GM23248 (cell line): Measurements from ENCODE around the gene RAPGEF2. TPM values are rescaled to one million over a fixed set of nuclear protein-coding genes. Genes with fewer than 3 reads are reported as not detected.

Experiments
- DNase-seq: peaks from one replicate; pipeline ENCODE4 v3.0.0-alpha.2; 2015
- H2AFZ ChIP-seq: fragments of 200-600 bp; sonication (generic); 2 replicates; pipeline ENCODE4 v1.6.1; 2016; ENCODE audit warnings: antibody characterized with exemption
- H3F3A ChIP-seq: fragments of 200-600 bp; sonication (generic); 2 replicates; pipeline ENCODE4 v1.6.1; 2016; ENCODE audit warnings: mild to moderate bottlenecking, antibody characterized with exemption, mixed run types; ENCODE audit not compliant: insufficient read depth
- H3K27ac ChIP-seq: fragments of 200-600 bp; sonication (generic); 2 replicates; pipeline ENCODE4 v1.5.1; 2016; ENCODE audit warnings: mild to moderate bottlenecking
- H3K27me3 ChIP-seq: fragments of 200-600 bp; sonication (generic); replicated peaks from 2 replicates; pipeline ENCODE4 v1.6.1; 2016; ENCODE audit warnings: mild to moderate bottlenecking; ENCODE audit not compliant: insufficient read depth
- H3K36me3 ChIP-seq: fragments of 200-600 bp; sonication (generic); 2 replicates; pipeline ENCODE4 v1.6.1; 2016; ENCODE audit warnings: low read depth, mild to moderate bottlenecking
- H3K4me1 ChIP-seq: fragments of 200-600 bp; sonication (generic); 2 replicates; pipeline ENCODE4 v1.6.1; 2016; ENCODE audit warnings: mild to moderate bottlenecking; ENCODE audit not compliant: insufficient read depth
- H3K4me2 ChIP-seq: fragments of 200-600 bp; sonication (generic); one replicate; pipeline ENCODE4 v1.6.1; 2016; ENCODE audit warnings: mild to moderate bottlenecking; ENCODE audit not compliant: unreplicated experiment
- H3K4me3 ChIP-seq: fragments of 200-600 bp; sonication (generic); 2 replicates; pipeline ENCODE4 v1.5.1; 2016; ENCODE audit warnings: mild to moderate bottlenecking
- H3K79me2 ChIP-seq: fragments of 200-600 bp; sonication (generic); 2 replicates; pipeline ENCODE4 v1.6.1; 2016; ENCODE audit warnings: mild to moderate bottlenecking; ENCODE audit not compliant: insufficient read depth
- H3K9ac ChIP-seq: fragments of 200-600 bp; sonication (generic); 2 replicates; pipeline ENCODE4 v1.6.1; 2016; ENCODE audit warnings: mild to moderate bottlenecking
- H3K9me2 ChIP-seq: fragments of 200-600 bp; sonication (generic); 2 replicates; pipeline ENCODE4 v1.6.1; 2016; ENCODE audit warnings: mixed run types, mild to moderate bottlenecking, moderate library complexity; ENCODE audit not compliant: insufficient read depth
- H3K9me3 ChIP-seq: fragments of 200-600 bp; sonication (generic); one replicate; pipeline ENCODE4 v1.6.1; 2017; ENCODE audit warnings: low read depth
- H4K20me1 ChIP-seq: fragments of 200-600 bp; sonication (generic); 2 replicates; pipeline ENCODE4 v1.6.0; 2016; ENCODE audit not compliant: insufficient read depth
- EZH2 ChIP-seq: fragments of 200-600 bp; sonication (generic); IDR thresholded peaks from 2 replicates; pipeline ENCODE4 v1.6.1; 2018; ENCODE audit warnings: antibody characterized with exemption, mild to moderate bottlenecking; ENCODE audit not compliant: insufficient read depth, poor library complexity, severe bottlenecking
- EZH2phosphoT487 ChIP-seq: fragments of 200-600 bp; sonication (generic); IDR thresholded peaks from 2 replicates; pipeline ENCODE4 v1.6.1; 2018; ENCODE audit warnings: antibody characterized with exemption, moderate library complexity, mild to moderate bottlenecking, low read depth; ENCODE audit not compliant: insufficient read depth
- WGBS, 2 experiments: methylation state at CpG; one replicate each; pipeline ENCODE4 v1.1.6; 2015 to 2017; ENCODE audit warnings: low lambda C conversion rate in 2 of 2, low coverage in 1 of 2; ENCODE audit errors: missing lambda C conversion rate in 2 of 2; 5-methylcytosine and 5-hydroxymethylcytosine counted together
- in situ Hi-C: fragments of 300-500 bp; cut with MboI; formaldehyde crosslinking; loops from 2 replicates; pipeline ENCODE4 v1.15.0; 2020
- polyA plus RNA-seq: library from polyadenylated mRNA; unstranded; fragments of >200 nt; fragmentation: Nextera tagmentation; extraction: Ambion mirVana; gene quantifications from 2 replicates; pipeline ENCODE4 v1.2.1, GENCODE V29; 2016
- total RNA-seq: library from RNA; depleted of rRNA; stranded (reverse); fragments of >200 nt; shearing (Covaris generic); gene quantifications from 2 replicates; pipeline ENCODE4 v1.2.3, GENCODE V29; 2014

The RAPGEF2 gene
- total and polyA plus RNA-seq, 2 experiments from 2014 or later = 6.6 to 21.7 TPM

DNA sequence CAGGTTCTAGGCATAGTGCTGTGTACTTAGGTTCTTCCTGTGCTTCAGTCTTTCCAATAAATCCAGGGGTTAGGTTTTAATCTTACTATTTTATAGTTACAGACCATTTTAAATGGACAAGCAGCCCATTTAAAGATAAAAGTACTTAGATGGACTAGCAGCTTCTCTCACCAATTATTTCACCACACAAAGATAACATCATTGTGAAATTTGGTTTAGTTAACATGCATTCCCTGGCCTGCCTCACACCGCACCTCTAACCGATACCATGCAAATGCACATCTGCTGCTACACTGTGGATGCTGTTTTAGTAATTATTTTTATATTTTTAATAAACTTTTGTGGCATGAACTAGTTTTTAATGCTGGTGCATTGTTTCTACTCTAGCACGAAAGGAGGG lies 252.6 kb downstream of the RAPGEF2 start:
- Histone ChIP-seq H4K20me1 (no peaks in the 10 kb centered on the region), H3K36me3 (peaks cover 29% of the 10 kb centered on the region), H3K27me3 (no peaks in the 10 kb centered on the region), H3K79me2 (no peaks in the 10 kb centered on the region), H3K4me1 (peaks cover 32% of the 10 kb centered on the region), H2AFZ (no peak overlapping the region), H3K9me2 (no peaks in the 10 kb centered on the region), H3K27ac (no peak overlapping the region), H3K4me3 (no peak overlapping the region), H3K9me3 (no peaks in the 10 kb centered on the region), H3K4me2 (no peak overlapping the region), H3F3A (peaks cover 33% of the 10 kb centered on the region), H3K9ac (no peak overlapping the region)
- TF ChIP-seq EZH2 (no peak), EZH2phosphoT487 (no peak)
- no peak for DNase-seq
- WGBS, 2 experiments = 98 to 99% methylated on average over 3 of the region's 3 CpGs
- in situ Hi-C loops = no loop called here

GRCh38 chr4:159357350-159357749 lies 254.5 kb downstream of the RAPGEF2 start:
- in situ Hi-C loops = no loop called here
- Histone ChIP-seq H3K27ac (peak overlapping the region; percentile 95), H3K36me3 (peaks cover 15% of the 10 kb centered on the region), H3K79me2 (no peaks in the 10 kb centered on the region), H3K27me3 (no peaks in the 10 kb centered on the region), H3K4me2 (no peak overlapping the region), H4K20me1 (no peaks in the 10 kb centered on the region), H3K4me1 (peaks cover 46% of the 10 kb centered on the region), H3F3A (peaks cover 41% of the 10 kb centered on the region), H3K9ac (0 out of 2 replicates have a peak overlapping the region, but pooled peaks have one; percentile 84), H3K9me3 (no peaks in the 10 kb centered on the region), H3K4me3 (no peak overlapping the region), H3K9me2 (no peaks in the 10 kb centered on the region), H2AFZ (no peak overlapping the region)
- WGBS, 2 experiments = 94 to 95% methylated on average over 8 of the region's 8 CpGs
- no peak for TF ChIP-seq EZH2
- TF ChIP-seq EZH2phosphoT487 = no peak
- no peak for DNase-seq

DNA sequence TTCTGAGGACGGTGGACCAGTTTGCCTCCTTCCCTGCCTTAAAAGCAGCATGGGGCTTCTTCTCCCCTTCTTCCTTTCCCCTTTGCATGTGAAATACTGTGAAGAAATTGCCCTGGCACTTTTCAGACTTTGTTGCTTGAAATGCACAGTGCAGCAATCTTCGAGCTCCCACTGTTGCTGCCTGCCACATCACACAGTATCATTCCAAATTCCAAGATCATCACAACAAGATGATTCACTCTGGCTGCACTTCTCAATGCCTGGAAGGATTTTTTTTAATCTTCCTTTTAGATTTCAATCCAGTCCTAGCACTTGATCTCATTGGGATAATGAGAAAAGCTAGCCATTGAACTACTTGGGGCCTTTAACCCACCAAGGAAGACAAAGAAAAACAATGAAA lies 255.3 kb downstream of the RAPGEF2 start:
- Histone ChIP-seq H3K9me3 (no peaks in the 10 kb centered on the region), H3K79me2 (no peaks in the 10 kb centered on the region), H3K36me3 (peaks cover 10% of the 10 kb centered on the region), H3K27ac (peak overlapping the region; percentile 95), H3K9me2 (no peaks in the 10 kb centered on the region), H3K27me3 (no peaks in the 10 kb centered on the region), H2AFZ (peak overlapping the region; percentile 67), H3K4me2 (peak overlapping the region; percentile 79), H4K20me1 (no peaks in the 10 kb centered on the region), H3K4me3 (peak overlapping the region; percentile 43), H3F3A (peaks cover 41% of the 10 kb centered on the region), H3K9ac (peak overlapping the region; percentile 84), H3K4me1 (peaks cover 51% of the 10 kb centered on the region)
- DNase-seq = peak; percentile 93
- in situ Hi-C loops = no loop called here
- WGBS, 2 experiments = 0 to 2% methylated on average over 2 of the region's 2 CpGs
- TF ChIP-seq EZH2phosphoT487 (no peak), EZH2 (no peak)

- peaks cover 41% of the 10 kb centered on the region for H3F3A ChIP-seq
- 13 to 19% methylated on average over 3 of the region's 3 CpGs for WGBS, 2 experiments
- peak overlapping the region; percentile 65 for H3K4me2 ChIP-seq
- H3K36me3 ChIP-seq = peaks cover 7% of the 10 kb centered on the region; the same call in 1 of the 2 replicates
- no peaks in the 10 kb centered on the region for H3K9me3 ChIP-seq
- H3K9ac ChIP-seq = peak overlapping the region; percentile 32
- H4K20me1 ChIP-seq = no peaks in the 10 kb centered on the region
- H3K27ac ChIP-seq = peak overlapping the region; percentile 76
- H3K4me1 ChIP-seq = peaks cover 61% of the 10 kb centered on the region
- no peaks in the 10 kb centered on the region for H3K9me2 ChIP-seq
- in situ Hi-C loops = no loop called here
- no peak overlapping the region for H3K4me3 ChIP-seq
- TF ChIP-seq EZH2 (no peak), EZH2phosphoT487 (no peak)
- no peak overlapping the region for H2AFZ ChIP-seq
- no peaks in the 10 kb centered on the region for H3K79me2 ChIP-seq
- peak; percentile 95 for DNase-seq
- no peaks in the 10 kb centered on the region for H3K27me3 ChIP-seq
Observed at GRCh38 chr4:159360549-159360948, 257.7 kb downstream of the RAPGEF2 start.

- peak overlapping the region; percentile 19 for H3K4me2 ChIP-seq
- no peak overlapping the region for H2AFZ ChIP-seq
- H3K9me3 ChIP-seq = no peaks in the 10 kb centered on the region
- no peaks in the 10 kb centered on the region for H4K20me1 ChIP-seq
- in situ Hi-C loops = no loop called here
- no peaks in the 10 kb centered on the region for H3K9me2 ChIP-seq
- TF ChIP-seq EZH2 (no peak), EZH2phosphoT487 (no peak)
- H3K27me3 ChIP-seq = no peaks in the 10 kb centered on the region
- peaks cover 70% of the 10 kb centered on the region for H3K4me1 ChIP-seq
- DNase-seq = peak; percentile 78
- H3K79me2 ChIP-seq = no peaks in the 10 kb centered on the region
- no peak overlapping the region for H3K4me3 ChIP-seq
- H3K27ac ChIP-seq = peak overlapping the region; percentile 75
- H3K9ac ChIP-seq = no peak overlapping the region
- peaks cover 43% of the 10 kb centered on the region for H3F3A ChIP-seq
- WGBS, 2 experiments = 63 to 64% methylated on average over 3 of the region's 3 CpGs
- H3K36me3 ChIP-seq = peaks cover 7% of the 10 kb centered on the region; the same call in 1 of the 2 replicates
Observed at GRCh38 chr4:159363361-159363760, 260.5 kb downstream of the RAPGEF2 start.
